SK-N-SH treated with all-trans-retinoic acid at 6 μM for 48 hours (cell line): ENCODE data around the gene MAPK7.

Experiments
- ATAC-seq: fragments of 200-7000 bp; cut with Tn5 transposase; 3 replicates; pipeline ENCODE4 v1.9.1; 2020; ENCODE audit warnings: mild to moderate bottlenecking, moderate library complexity
- ARNTL ChIP-seq: fragments of 450-650 bp; formaldehyde crosslinking; IDR thresholded peaks from 2 replicates; pipeline ENCODE4 v1.5.0; 2020; ENCODE audit warnings: low read depth, mild to moderate bottlenecking, moderate library complexity, borderline replicate concordance
- BACH2 ChIP-seq: fragments of 250-450 bp; sonication (Bioruptor Pico); IDR thresholded peaks from 2 replicates; pipeline ENCODE4 v1.9.0; 2021; ENCODE audit warnings: mild to moderate bottlenecking, borderline replicate concordance
- ESRRG ChIP-seq: fragments of 250-450 bp; sonication (Bioruptor Pico); IDR thresholded peaks from 2 replicates; pipeline ENCODE4 v1.6.1; 2021; ENCODE audit warnings: mild to moderate bottlenecking
- GLIS3 ChIP-seq: fragments of 250-450 bp; sonication (Bioruptor Pico); IDR thresholded peaks from 2 replicates; pipeline ENCODE4 v1.5.0; 2020; ENCODE audit warnings: mild to moderate bottlenecking, moderate library complexity
- ISL1 ChIP-seq: fragments of 250-450 bp; sonication (Bioruptor Pico); IDR thresholded peaks from 2 replicates; pipeline ENCODE4 v2.1.2; 2022; ENCODE audit warnings: mild to moderate bottlenecking, moderate library complexity
- OSR1 ChIP-seq: fragments of 250-450 bp; sonication (Bioruptor Pico); IDR thresholded peaks from 2 replicates; pipeline ENCODE4 v1.8.0; 2022; ENCODE audit warnings: moderate library complexity, mild to moderate bottlenecking, inconsistent platforms
- PATZ1 ChIP-seq: fragments of 250-450 bp; sonication (Bioruptor Pico); IDR thresholded peaks from 2 replicates; pipeline ENCODE4 v1.8.0; 2020; ENCODE audit warnings: mild to moderate bottlenecking, moderate library complexity, borderline replicate concordance
- PPARA ChIP-seq: fragments of 250-450 bp; sonication (Bioruptor Pico); IDR thresholded peaks from 2 replicates; pipeline ENCODE4 v1.5.0; 2020; ENCODE audit warnings: mild to moderate bottlenecking, borderline replicate concordance
- RARB ChIP-seq: fragments of 250-450 bp; sonication (Bioruptor Pico); IDR thresholded peaks from 2 replicates; pipeline ENCODE4 v1.8.0; 2021; ENCODE audit warnings: mild to moderate bottlenecking, moderate library complexity
- SNAI2 ChIP-seq: fragments of 250-450 bp; sonication (Bioruptor Pico); IDR thresholded peaks from 2 replicates; pipeline ENCODE4 v1.5.0; 2020; ENCODE audit warnings: mild to moderate bottlenecking, moderate library complexity
- TCF4 ChIP-seq: fragments of 250-450 bp; sonication (Bioruptor Pico); IDR thresholded peaks from 2 replicates; pipeline ENCODE4 v1.8.0; 2021; ENCODE audit warnings: mild to moderate bottlenecking, moderate library complexity, borderline replicate concordance
- TOX ChIP-seq: fragments of 250-450 bp; sonication (Bioruptor Pico); IDR thresholded peaks from 2 replicates; pipeline ENCODE4 v1.8.0; 2021; ENCODE audit warnings: mild to moderate bottlenecking, moderate library complexity, borderline replicate concordance
- ZC3H10 ChIP-seq: fragments of 250-450 bp; sonication (Bioruptor Pico); IDR thresholded peaks from 2 replicates; pipeline ENCODE4 v1.5.1; 2021; ENCODE audit warnings: mild to moderate bottlenecking, moderate library complexity
- ZFP3 ChIP-seq: fragments of 250-450 bp; sonication (Bioruptor Pico); IDR thresholded peaks from 2 replicates; pipeline ENCODE4 v1.5.0; 2020; ENCODE audit warnings: mild to moderate bottlenecking, moderate library complexity
- ZFP30 ChIP-seq: fragments of 450-650 bp; formaldehyde crosslinking; IDR thresholded peaks from 2 replicates; pipeline ENCODE4 v1.5.0; 2022; ENCODE audit warnings: mild to moderate bottlenecking, moderate library complexity
- ZNF565 ChIP-seq: fragments of 450-650 bp; formaldehyde crosslinking; conservative IDR thresholded peaks from 2 replicates; pipeline ENCODE4 v1.5.0; 2020; ENCODE audit warnings: low read depth, mild to moderate bottlenecking, moderate library complexity
- ZNF70 ChIP-seq: fragments of 450-650 bp; formaldehyde crosslinking; IDR thresholded peaks from 2 replicates; pipeline ENCODE4 v1.5.0; 2020; ENCODE audit warnings: mild to moderate bottlenecking, moderate library complexity
- TF ChIP-seq, protein P1 (sequence below): fragments of 250-450 bp; sonication (Bioruptor Pico); IDR thresholded peaks from 2 replicates; pipeline ENCODE4 v1.5.1; 2020; ENCODE audit warnings: low read depth, mild to moderate bottlenecking, moderate library complexity
- TF ChIP-seq, protein P2 (sequence below): fragments of 250-450 bp; sonication (Bioruptor Pico); IDR thresholded peaks from 2 replicates; pipeline ENCODE4 v1.5.0; 2020; ENCODE audit warnings: mild to moderate bottlenecking, moderate library complexity

MAPK7 gene

DNA sequence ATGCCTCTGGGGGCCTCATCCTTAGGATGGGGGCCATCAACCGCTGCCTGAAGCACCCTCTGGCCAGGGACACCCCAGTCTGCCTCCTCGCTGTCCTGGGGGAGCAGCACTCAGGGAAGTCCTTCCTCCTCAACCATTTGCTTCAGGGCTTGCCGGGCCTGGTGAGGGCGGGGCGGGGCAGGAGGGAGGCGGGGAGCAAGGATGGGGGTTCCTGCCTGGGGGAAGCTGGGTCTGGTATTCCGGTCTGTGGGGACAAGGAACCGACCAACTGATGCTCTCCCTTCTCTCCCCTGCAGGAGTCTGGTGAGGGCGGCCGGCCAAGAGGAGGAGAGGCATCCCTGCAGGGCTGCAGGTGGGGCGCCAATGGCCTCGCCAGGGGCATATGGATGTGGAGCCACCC lies 34.7 kb downstream of the MAPK7 start (continued):
- TF ChIP-seq RARB (CRISPR knock-in tag) (no peak), ZC3H10 (CRISPR knock-in tag) (no peak), ZNF70 (CRISPR knock-in tag) (no peak), GLIS3 (CRISPR knock-in tag) (no peak), PPARA (CRISPR knock-in tag) (no peak), ZFP3 (CRISPR knock-in tag) (no peak), SNAI2 (CRISPR knock-in tag) (no peak), ISL1 (CRISPR knock-in tag) (no peak)
- TF ChIP-seq, protein P1, sequence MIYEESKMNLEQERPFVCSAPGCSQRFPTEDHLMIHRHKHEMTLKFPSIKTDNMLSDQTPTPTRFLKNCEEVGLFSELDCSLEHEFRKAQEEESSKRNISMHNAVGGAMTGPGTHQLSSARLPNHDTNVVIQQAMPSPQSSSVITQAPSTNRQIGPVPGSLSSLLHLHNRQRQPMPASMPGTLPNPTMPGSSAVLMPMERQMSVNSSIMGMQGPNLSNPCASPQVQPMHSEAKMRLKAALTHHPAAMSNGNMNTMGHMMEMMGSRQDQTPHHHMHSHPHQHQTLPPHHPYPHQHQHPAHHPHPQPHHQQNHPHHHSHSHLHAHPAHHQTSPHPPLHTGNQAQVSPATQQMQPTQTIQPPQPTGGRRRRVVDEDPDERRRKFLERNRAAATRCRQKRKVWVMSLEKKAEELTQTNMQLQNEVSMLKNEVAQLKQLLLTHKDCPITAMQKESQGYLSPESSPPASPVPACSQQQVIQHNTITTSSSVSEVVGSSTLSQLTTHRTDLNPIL (CRISPR knock-in tag) = no peak
- TF ChIP-seq, all 23 proteins: peak for 0

- TF ChIP-seq OSR1 (CRISPR knock-in tag) = no peak
- no peak for ATAC-seq
Measured at GRCh38 chr17:19413761-19414160, 35.5 kb downstream of the MAPK7 start.

DNA sequence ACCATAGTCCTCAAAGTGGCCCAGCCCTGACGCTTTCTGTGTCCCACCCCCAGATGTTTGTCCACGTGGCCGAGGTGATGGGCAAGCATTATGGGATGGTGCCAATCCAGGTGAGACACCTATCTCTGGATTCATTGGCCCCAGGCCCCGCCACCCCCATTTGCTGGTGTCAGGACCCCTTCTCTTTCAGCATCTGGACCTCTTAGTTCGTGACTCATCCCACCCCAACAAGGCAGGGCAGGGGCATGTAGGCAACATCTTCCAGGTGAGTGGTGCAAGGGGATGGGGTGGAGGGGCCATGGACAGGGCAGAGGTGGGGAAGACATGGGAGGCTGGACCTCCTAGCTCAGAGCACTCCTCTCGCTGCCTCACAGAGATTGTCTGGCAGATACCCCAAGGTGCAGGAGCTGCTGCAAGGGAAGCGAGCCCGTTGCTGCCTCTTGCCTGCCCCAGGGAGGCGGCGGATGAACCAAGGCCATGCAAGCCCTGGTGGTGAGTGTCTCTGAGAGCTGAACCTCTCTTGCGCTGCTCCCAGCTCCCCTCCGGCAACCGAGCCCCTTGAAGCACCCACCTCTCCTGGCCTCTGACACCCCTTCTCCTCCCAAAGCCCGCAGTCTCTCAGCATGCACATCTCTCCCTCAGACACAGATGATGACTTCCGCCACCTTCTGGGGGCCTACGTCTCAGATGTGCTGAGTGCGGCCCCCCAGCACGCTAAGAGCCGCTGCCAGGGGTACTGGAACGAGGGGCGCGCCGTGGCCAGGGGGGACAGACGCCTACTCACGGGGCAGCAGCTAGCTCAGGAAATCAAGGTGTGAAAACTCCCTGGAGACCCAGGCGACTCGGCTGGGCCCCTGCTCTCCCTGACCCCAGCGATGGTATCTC lies 36.3 kb downstream of the MAPK7 start:
- TF ChIP-seq RARB (CRISPR knock-in tag) (no peak), PATZ1 (CRISPR knock-in tag) (no peak), BACH2 (no peak), TCF4 (CRISPR knock-in tag) (no peak), OSR1 (CRISPR knock-in tag) (no peak), SNAI2 (CRISPR knock-in tag) (no peak), ESRRG (CRISPR knock-in tag) (no peak), ZNF70 (CRISPR knock-in tag) (no peak), ZFP3 (CRISPR knock-in tag) (no peak), GLIS3 (CRISPR knock-in tag) (no peak), ARNTL (CRISPR knock-in tag) (no peak), ZFP30 (CRISPR knock-in tag) (no peak), ZNF565 (CRISPR knock-in tag) (no peak)
- TF ChIP-seq, protein P2, sequence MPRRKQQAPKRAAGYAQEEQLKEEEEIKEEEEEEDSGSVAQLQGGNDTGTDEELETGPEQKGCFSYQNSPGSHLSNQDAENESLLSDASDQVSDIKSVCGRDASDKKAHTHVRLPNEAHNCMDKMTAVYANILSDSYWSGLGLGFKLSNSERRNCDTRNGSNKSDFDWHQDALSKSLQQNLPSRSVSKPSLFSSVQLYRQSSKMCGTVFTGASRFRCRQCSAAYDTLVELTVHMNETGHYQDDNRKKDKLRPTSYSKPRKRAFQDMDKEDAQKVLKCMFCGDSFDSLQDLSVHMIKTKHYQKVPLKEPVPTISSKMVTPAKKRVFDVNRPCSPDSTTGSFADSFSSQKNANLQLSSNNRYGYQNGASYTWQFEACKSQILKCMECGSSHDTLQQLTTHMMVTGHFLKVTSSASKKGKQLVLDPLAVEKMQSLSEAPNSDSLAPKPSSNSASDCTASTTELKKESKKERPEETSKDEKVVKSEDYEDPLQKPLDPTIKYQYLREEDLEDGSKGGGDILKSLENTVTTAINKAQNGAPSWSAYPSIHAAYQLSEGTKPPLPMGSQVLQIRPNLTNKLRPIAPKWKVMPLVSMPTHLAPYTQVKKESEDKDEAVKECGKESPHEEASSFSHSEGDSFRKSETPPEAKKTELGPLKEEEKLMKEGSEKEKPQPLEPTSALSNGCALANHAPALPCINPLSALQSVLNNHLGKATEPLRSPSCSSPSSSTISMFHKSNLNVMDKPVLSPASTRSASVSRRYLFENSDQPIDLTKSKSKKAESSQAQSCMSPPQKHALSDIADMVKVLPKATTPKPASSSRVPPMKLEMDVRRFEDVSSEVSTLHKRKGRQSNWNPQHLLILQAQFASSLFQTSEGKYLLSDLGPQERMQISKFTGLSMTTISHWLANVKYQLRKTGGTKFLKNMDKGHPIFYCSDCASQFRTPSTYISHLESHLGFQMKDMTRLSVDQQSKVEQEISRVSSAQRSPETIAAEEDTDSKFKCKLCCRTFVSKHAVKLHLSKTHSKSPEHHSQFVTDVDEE (CRISPR knock-in tag) = no peak
- no peak for ATAC-seq

- no peak for ATAC-seq
- TF ChIP-seq, protein P1 (CRISPR knock-in tag) = no peak
- TF ChIP-seq ZFP3 (CRISPR knock-in tag) = no peak
- TF ChIP-seq ZNF565 (CRISPR knock-in tag) = no peak
- no peak for TF ChIP-seq RARB (CRISPR knock-in tag)
- TF ChIP-seq TCF4 (CRISPR knock-in tag) = no peak
- TF ChIP-seq ISL1 (CRISPR knock-in tag) = no peak
- no peak for TF ChIP-seq ESRRG (CRISPR knock-in tag)
- TF ChIP-seq PATZ1 (CRISPR knock-in tag) = no peak
- TF ChIP-seq BACH2 = no peak
- TF ChIP-seq, protein P2 (CRISPR knock-in tag) = no peak
- TF ChIP-seq OSR1 (CRISPR knock-in tag) = no peak
- no peak for TF ChIP-seq ARNTL (CRISPR knock-in tag)
- no peak for TF ChIP-seq TOX
- no peak for TF ChIP-seq ZC3H10 (CRISPR knock-in tag)
- no peak for TF ChIP-seq SNAI2 (CRISPR knock-in tag)
Measured at GRCh38 chr17:19415311-19415710, 37.0 kb downstream of the MAPK7 start.
